ENCODE measurements around the gene SC5D.

SC5D gene

GRCh38 chr11:121347813-121348212 lies 55.2 kb downstream of the SC5D start:
- DNase-seq (ENCODE audit: low read depth), result no peak
- H3K4me3 ChIP-seq (ENCODE audit: low read length), result no peak overlapping the region
- TF ChIP-seq CTCF (conservative IDR thresholded peaks at IDR 0.05; ENCODE audit: low read depth, low read length), result no peak

GRCh38 chr11:121348220-121348875 lies 55.8 kb downstream of the SC5D start:
- no peak overlapping the region for H3K4me3 ChIP-seq (ENCODE audit: low read length)
- no peak for TF ChIP-seq CTCF (conservative IDR thresholded peaks at IDR 0.05; ENCODE audit: low read depth, low read length)

GRCh38 chr11:121349790-121350189 lies 57.2 kb downstream of the SC5D start:
- no peak for DNase-seq (ENCODE audit: low read depth)
- TF ChIP-seq CTCF (conservative IDR thresholded peaks at IDR 0.05; ENCODE audit: low read depth, low read length), result no peak
- no peak overlapping the region for H3K4me3 ChIP-seq (ENCODE audit: low read length)

More at GRCh38 chr11:121348220-121348875, 55.8 kb downstream of the SC5D start:
- no peak for DNase-seq (ENCODE audit: low read depth)

- H3K4me3 ChIP-seq (ENCODE audit: low read length), result no peak overlapping the region
- no peak for TF ChIP-seq CTCF (conservative IDR thresholded peaks at IDR 0.05; ENCODE audit: low read depth, low read length)
- DNase-seq (ENCODE audit: low read depth), result no peak
These were observed 57.9 kb downstream of the SC5D start for GRCh38 chr11:121350314-121351082.

GRCh38 chr11:121351083-121351630 lies 58.6 kb downstream of the SC5D start:
- no peak for TF ChIP-seq CTCF (conservative IDR thresholded peaks at IDR 0.05; ENCODE audit: low read depth, low read length)

GRCh38 chr11:121352251-121352891 lies 59.8 kb downstream of the SC5D start:
- TF ChIP-seq CTCF (conservative IDR thresholded peaks at IDR 0.05; ENCODE audit: low read depth, low read length), result no peak
- no peak for DNase-seq (ENCODE audit: low read depth)
- no peak overlapping the region for H3K4me3 ChIP-seq (ENCODE audit: low read length)

More at GRCh38 chr11:121351083-121351630, 58.6 kb downstream of the SC5D start:
- DNase-seq (ENCODE audit: low read depth), result no peak
- H3K4me3 ChIP-seq (ENCODE audit: low read length), result no peak overlapping the region
